Kidney epithelial cell (primary cell): Measurements from ENCODE around the gene FAM98A. TPM values are rescaled to one million over a fixed set of nuclear protein-coding genes. Genes with fewer than 3 reads are reported as not detected.

ENCODE experiments used
- DNase-seq: peaks from one replicate; pipeline ENCODE4 v3.0.0-alpha.2; 2010; ENCODE audit warnings: low read depth
- H3K27me3 ChIP-seq: 2 replicates; pipeline ENCODE4 v1.6.0; 2011; ENCODE audit warnings: low read length; ENCODE audit not compliant: control insufficient read depth, insufficient read depth
- H3K36me3 ChIP-seq: 2 replicates; pipeline ENCODE4 v1.5.1; 2011; ENCODE audit warnings: low read length; ENCODE audit not compliant: control insufficient read depth, insufficient read depth
- H3K4me3 ChIP-seq: 2 replicates; pipeline ENCODE4 v1.5.1; 2011; ENCODE audit warnings: low read depth, mild to moderate bottlenecking, control low read depth, low read length
- CTCF ChIP-seq: IDR thresholded peaks from 2 replicates; pipeline ENCODE4 v1.5.1; 2011; ENCODE audit warnings: mild to moderate bottlenecking, moderate library complexity, low read length, control low read depth, inconsistent platforms; ENCODE audit not compliant: insufficient read depth, poor library complexity, severe bottlenecking
- total RNA-seq: library from RNA; depleted of rRNA; stranded (reverse); fragments of >200 nt; gene quantifications from 2 replicates; pipeline ENCODE4 v1.2.3, GENCODE V29; 2015

Gene FAM98A
- total RNA-seq, 1 donor from 2014 or later, result 25.6 TPM

DNA sequence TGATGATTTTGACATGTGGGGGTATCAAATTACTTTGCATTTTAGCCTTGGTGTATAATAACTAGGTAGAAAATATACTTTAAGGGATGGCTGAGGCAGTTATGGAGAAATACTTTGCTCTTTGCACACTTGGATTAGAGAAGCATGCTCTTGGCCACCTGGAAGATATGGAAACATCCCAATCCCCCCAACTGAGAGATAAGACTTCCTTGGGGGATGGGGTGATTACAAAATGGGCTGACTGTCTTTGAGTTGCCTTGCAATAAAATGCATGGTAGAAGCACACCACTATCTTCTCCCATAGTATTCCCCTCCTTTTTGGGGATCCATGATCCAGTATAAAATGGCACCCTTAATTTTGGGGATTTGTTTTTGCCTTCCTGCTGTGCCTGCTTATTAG, 15.1 kb upstream of the FAM98A start:
- Histone ChIP-seq H3K36me3 (no peaks in the 10 kb centered on the region), H3K27me3 (no peaks in the 10 kb centered on the region), H3K4me3 (no peak overlapping the region)
- TF ChIP-seq CTCF, result no peak
- no peak for DNase-seq

DNA sequence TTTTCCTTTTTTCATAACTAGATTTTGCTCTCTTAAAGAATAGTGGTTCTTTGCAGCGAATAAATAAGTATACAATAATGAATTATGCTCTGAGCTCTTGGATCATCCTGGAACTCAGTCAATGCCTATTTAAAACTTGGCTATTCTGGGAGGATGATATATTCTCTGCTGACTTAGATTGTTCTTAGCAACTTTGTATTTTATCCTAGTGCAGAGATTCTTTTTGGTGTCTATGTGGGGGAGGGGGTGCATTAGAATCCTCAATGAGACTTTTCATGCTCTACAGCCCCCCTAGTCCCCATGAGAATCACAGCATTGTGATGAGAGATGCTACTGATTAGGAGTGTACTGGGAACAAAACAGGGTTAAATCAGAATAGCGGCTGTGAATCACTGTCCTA, 8.8 kb upstream of the FAM98A start:
- TF ChIP-seq CTCF, result no peak
- Histone ChIP-seq H3K36me3 (no peaks in the 10 kb centered on the region), H3K27me3 (no peaks in the 10 kb centered on the region), H3K4me3 (no peak overlapping the region)
- no peak for DNase-seq

DNA sequence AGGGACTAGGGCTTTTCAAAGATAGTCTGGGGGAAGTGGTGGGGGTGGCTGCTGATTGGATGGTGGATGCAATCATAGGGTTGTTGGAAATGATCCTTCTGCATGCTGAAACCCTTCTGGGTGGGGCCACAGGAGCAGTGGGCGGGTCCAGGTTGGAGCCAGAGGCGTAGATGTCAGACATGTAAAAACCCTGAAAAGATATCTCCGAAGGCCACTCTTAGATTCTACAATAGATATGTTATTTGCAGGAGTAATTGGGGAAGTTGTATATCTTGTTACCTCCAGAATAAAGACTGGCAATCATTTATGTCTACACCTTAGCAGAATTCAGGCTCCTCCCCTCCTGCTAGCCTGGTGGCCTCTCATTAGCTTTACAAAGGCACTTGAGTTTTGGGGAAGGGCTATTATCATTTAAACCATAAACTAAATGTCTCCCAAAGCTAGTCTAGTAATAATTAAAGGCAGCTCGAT, 8.2 kb upstream of the FAM98A start:
- no peaks in the 10 kb centered on the region for H3K36me3 ChIP-seq
- DNase-seq, result no peak
- H3K27me3 ChIP-seq, result no peaks in the 10 kb centered on the region
- no peak for TF ChIP-seq CTCF
- no peak overlapping the region for H3K4me3 ChIP-seq

- H3K27me3 ChIP-seq, result no peaks in the 10 kb centered on the region
- H3K36me3 ChIP-seq, result no peaks in the 10 kb centered on the region
- no peak for TF ChIP-seq CTCF
- H3K4me3 ChIP-seq, result no peak overlapping the region
- DNase-seq, result no peak
Observed at GRCh38 chr2:33606622-33607021, 7.5 kb upstream of the FAM98A start.

DNA sequence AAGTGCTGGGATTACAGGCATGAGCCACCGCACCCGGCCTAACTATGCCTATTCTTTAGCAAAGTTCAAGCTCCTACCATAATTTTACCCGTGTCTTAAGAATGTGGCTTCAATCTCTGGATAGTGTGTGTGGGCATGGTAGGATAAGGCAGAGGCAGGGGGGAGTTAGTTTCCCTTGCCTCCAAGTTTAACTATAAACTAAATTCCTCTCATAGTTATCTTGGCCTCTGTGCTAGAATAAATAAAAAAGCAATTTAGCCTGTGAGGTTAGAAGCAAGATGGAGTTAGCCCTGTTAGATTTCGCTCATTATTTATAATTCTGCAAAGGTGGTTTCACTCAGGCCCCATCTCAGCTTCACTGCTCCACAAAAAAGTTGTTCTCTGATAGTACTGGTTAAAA, 7.0 kb upstream of the FAM98A start:
- Histone ChIP-seq H3K27me3 (no peaks in the 10 kb centered on the region), H3K4me3 (no peak overlapping the region), H3K36me3 (no peaks in the 10 kb centered on the region)
- no peak for DNase-seq
- TF ChIP-seq CTCF, result no peak

DNA sequence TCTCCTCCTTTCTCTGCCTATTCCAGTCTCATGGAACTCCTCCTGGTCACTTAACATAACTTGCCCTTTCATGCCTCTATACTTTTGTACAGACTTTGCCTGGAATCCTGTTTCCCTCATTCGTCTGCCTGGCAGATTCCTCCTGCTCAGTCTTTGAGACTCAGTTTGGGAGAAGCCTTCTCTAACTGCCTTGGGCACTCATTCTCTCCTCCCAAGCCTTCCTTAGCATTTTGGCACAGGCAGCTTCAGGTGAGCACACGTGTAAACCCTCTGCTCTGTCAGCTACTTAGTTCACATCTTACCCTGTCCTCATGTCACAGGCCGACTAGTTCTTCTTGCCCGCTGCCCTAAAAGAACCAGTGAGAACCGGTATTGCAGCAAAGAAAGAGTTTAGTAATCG, 6.0 kb upstream of the FAM98A start:
- no peak for DNase-seq
- Histone ChIP-seq H3K4me3 (no peak overlapping the region), H3K36me3 (no peaks in the 10 kb centered on the region), H3K27me3 (no peaks in the 10 kb centered on the region)
- TF ChIP-seq CTCF, result no peak
